ENCODE measurements around the gene SIRPB2. TPM values are rescaled to one million over a fixed set of nuclear protein-coding genes. Genes with fewer than 3 reads are reported as not detected.

The SIRPB2 gene
- total and polyA plus RNA-seq, 9 donors, result 0.88 to 3.8 (median 1.4) TPM

GRCh38 chr20:1535420-1536175 lies 44.4 kb upstream of the SIRPB2 start:
- H3K4me1 ChIP-seq (ENCODE audit: insufficient read depth), result no peaks in the 10 kb centered on the region
- H3K27ac ChIP-seq, result no peak overlapping the region
- H3K9me3 ChIP-seq, result no peaks in the 10 kb centered on the region
- no peaks in the 10 kb centered on the region for H3K27me3 ChIP-seq
- no peak for DNase-seq
- 73 to 82% (median 79%) methylated on average over 5 of the region's 5 CpGs for WGBS, 3 donors
- H3K4me3 ChIP-seq, result no peak overlapping the region
- H3K36me3 ChIP-seq, result no peaks in the 10 kb centered on the region
- TF ChIP-seq CTCF (IDR thresholded peaks at IDR 0.05) (no peak), POLR2A (IDR thresholded peaks at IDR 0.05) (no peak)
- intact Hi-C loops (cut with DNase I), result no loop called here

DNA sequence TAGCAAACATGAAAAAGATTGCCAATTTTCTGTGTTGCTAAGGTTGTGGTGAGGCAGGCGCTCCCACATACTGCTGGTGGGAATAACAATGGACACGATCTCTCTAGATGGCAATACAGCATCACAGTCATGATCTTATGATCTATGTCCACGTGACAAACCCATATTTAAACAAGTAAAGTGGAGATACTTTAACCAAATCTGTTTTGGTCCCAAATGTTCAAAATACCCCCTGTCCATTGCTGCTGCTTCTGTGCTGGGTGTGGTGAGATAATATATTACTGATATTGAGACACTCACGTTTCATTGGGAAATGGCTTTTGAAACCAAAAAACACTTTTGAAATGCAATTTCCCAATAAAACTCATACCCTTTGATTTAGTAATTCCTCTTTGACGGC lies 43.3 kb upstream of the SIRPB2 start:
- 55 to 66% (median 59%) methylated on average over 5 of the region's 5 CpGs for WGBS, 3 donors
- TF ChIP-seq EP300 (IDR thresholded peaks at IDR 0.05), result no peak
- no peak for TF ChIP-seq CTCF (IDR thresholded peaks at IDR 0.05)
- no peaks in the 10 kb centered on the region for H3K9me3 ChIP-seq
- no peak overlapping the region for H3K27ac ChIP-seq
- no peaks in the 10 kb centered on the region for H3K36me3 ChIP-seq
- no peak overlapping the region for H3K4me3 ChIP-seq
- intact Hi-C loops (cut with DNase I), result no loop called here
- H3K27me3 ChIP-seq, result no peaks in the 10 kb centered on the region
- DNase-seq, result no peak
- H3K4me1 ChIP-seq (ENCODE audit: insufficient read depth), result no peaks in the 10 kb centered on the region

GRCh38 chr20:1533059-1533458 lies 41.8 kb upstream of the SIRPB2 start:
- intact Hi-C loops (cut with DNase I), result no loop called here
- no peaks in the 10 kb centered on the region for H3K9me3 ChIP-seq
- TF ChIP-seq CTCF (IDR thresholded peaks at IDR 0.05) (no peak), POLR2A (IDR thresholded peaks at IDR 0.05) (no peak), EP300 (IDR thresholded peaks at IDR 0.05) (no peak)
- H3K4me3 ChIP-seq, result no peak overlapping the region
- DNase-seq, result no peak
- whole genome bisulfite sequencing, 3 donors, result 54 to 71% (median 69%) methylated on average over 4 of the region's 4 CpGs
- H3K27me3 ChIP-seq, result no peaks in the 10 kb centered on the region
- H3K36me3 ChIP-seq, result no peaks in the 10 kb centered on the region
- no peaks in the 10 kb centered on the region for H3K4me1 ChIP-seq (ENCODE audit: insufficient read depth)
- no peak overlapping the region for H3K27ac ChIP-seq

DNA sequence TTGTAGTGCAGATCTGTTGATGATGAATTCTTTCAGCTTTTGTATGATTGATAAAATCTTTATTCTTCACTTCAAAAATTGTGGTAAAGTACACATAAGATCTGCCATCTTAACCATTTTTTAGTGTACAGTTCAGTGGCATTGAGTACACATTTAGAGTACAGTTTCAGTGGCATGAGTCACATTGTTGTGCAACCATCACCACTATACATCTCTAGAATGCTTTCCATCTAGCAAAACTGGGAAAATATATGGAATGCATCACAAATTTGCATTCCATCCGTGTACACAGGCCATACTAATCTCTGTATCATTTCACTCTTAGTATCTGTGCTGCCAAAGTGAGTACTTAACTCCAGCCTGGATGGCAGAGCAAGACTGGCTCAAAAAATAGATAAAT lies 37.6 kb upstream of the SIRPB2 start:
- H3K36me3 ChIP-seq, result no peaks in the 10 kb centered on the region
- H3K27me3 ChIP-seq, result no peaks in the 10 kb centered on the region
- DNase-seq, result no peak
- H3K27ac ChIP-seq, result no peak overlapping the region
- H3K9me3 ChIP-seq, result no peaks in the 10 kb centered on the region
- no peaks in the 10 kb centered on the region for H3K4me1 ChIP-seq (ENCODE audit: insufficient read depth)
- WGBS, 3 donors, result 9 to 34% (median 14%) methylated on average over 1 of the region's 1 CpG
- TF ChIP-seq POLR2A (IDR thresholded peaks at IDR 0.05), result no peak
- no peak for TF ChIP-seq CTCF (IDR thresholded peaks at IDR 0.05)
- no peak for TF ChIP-seq EP300 (IDR thresholded peaks at IDR 0.05)
- H3K4me3 ChIP-seq, result no peak overlapping the region
- intact Hi-C loops (cut with DNase I), result no loop called here
